Stimulated activated CD8-positive, alpha-beta memory T cell treated with anti-CD3 and anti-CD28 coated beads, Interleukin-7, amount 100 ng/mL, for 48 hours (primary cell): ENCODE data around the gene ELOA.
A peak's percentile ranks its signal among the peaks of the same experiment; 100 is the strongest.
"Not testable (repeated sequence)": the region's sequence is repeated elsewhere in the genome, so short reads cannot be mapped to it uniquely, and the experiment has no call there.

Experiments
- DNase-seq, 2 donors: peaks; one replicate each; pipeline ENCODE4 v3.0.0-alpha.2; 2020; ENCODE audit warnings: low read depth in 1 of 2; ENCODE audit errors: extremely low read depth in 1 of 2

Gene ELOA

DNA sequence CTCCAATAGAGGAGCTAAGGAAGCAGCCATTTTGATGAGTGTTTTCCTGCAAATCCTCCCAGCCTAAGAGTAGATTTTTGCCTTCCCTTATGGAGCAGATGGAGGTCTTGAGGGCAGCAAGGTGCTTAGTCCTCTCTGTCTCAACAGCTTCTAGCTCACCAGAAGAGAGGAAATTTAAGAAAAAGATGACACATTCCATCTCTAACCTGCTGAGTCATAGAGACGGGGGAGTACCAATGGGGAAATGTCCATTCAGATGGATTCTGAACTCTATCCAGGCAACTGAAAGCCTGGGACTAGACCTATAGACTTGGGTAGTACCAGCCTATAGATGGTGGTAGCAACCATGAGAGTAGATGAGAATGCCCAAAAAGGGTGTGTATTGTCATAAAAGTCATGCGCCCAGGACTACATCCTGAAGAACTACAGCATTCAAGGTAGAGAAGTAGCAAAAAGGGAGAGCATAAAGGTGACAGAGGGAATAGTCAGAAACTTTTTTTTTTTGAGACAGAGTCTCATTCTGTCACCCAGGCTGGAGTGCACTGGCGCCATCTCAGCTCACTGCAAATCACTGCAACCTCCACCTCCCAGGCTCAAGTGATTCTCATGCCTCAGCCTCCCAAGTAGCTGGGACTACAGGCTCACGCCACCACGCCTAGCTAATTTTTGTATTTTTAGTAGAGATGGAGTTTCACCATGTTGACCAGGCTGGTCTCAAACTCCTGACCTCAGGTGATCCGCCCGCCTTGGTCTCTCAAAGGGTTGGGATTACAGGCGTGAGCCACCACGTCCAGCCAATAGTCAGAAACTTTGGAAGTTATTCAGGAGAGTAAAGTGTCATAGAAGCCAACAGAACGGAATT lies 10.7 kb upstream of the ELOA start:
- no peak for DNase-seq

DNA sequence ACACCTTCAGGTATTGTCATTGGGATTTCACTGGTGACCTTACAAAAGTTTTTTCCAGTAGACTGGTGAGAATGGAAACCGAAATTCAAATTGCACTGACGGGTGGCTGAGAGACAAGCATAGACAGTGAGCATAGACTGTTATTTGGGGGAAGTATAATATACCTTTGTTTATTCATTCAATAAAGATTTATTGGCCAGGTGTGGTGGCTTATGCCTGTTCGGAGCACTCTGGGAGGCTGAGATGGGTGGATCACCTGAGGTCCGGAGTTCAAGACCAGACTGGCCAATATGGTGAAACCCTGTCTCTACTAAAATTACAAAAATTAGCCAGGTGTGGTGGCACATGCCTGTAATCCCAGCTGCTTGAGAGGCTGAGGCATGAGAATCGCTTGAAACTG lies 10.0 kb upstream of the ELOA start:
- DNase-seq = not testable (repeated sequence)

DNA sequence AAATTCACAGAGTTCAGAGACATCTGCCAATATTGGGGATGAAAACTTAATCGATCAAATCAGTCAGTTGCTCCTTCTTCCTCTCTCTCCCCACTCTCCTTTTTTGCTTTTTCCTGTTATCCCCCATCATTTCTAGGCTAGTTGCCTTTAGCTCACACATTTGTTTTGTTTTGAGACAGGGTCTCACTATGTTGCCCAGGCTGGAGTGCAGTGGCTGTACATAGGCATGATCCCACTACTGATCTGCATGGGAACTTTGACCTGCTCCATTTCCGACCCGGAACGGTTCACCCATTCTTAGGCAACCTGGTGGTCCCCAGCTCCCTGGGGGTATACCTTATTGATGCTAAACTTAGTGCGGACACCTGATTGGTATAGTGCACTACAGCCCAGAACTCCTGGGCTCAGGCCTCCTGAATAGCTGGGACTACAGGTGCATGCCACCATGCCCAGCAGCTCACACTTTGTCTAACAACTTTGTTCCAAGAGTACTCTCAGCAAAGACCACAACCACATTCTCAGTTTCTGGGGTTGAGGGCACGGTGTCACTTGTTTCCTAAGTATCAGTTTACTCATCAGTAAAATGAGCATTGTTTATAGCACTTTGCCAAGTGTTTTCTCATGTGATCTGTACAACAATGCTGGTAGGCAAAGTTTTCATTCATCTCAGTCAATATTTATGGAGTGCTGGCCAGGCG lies 6.7 kb upstream of the ELOA start:
- DNase-seq = peak in 1 of 2 donors; percentile 40

DNA sequence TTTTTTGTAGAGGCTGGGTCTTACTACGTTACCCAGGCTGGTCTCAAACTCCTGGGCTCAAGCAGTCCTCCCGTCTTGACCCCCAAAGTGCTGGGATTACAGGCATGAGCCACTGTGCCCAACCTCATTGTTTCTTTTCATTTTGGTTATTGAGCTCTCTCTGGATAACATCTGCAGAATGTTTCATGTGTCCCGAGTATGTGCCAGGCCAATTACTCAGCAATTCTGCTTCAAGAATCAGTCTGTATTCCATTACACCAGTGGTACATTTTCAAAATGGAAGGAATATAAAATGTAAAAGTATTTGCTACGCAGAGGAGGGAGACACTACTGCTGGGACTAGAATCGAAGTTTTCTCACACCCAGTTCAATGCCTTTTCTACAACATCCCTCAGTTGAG lies 1.7 kb upstream of the ELOA start:
- DNase-seq = no peak

DNA sequence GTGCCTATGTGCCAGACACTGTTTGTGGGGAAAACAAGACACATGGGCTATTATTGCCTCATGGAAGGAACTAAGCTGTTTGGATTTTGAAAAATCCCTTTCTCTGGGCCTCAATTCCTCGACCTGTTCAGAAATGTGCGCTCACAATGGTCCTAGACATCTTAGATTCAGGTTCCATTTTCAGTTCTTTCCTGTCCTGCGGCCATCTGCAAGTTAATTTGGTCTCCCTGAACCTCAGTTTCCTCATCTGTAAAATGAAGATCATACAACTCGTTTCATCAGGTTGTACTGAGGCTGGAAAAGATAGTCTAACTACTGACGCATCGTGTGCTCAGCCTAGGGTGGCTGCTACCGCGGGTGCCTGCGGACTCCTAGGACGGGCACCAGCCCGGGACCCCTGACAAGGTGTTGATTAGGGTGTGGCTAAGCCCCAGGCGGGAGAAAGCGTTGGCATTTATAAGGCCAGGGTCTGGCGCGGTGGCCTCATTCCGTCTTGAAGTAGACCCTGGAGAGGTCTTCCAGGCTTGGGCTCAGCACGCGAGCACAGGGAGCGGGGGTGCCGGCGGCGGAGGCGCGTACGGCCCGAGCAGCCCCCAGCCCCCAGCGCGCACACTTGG lies 493 bp upstream of the ELOA start:
- no peak for DNase-seq

DNA sequence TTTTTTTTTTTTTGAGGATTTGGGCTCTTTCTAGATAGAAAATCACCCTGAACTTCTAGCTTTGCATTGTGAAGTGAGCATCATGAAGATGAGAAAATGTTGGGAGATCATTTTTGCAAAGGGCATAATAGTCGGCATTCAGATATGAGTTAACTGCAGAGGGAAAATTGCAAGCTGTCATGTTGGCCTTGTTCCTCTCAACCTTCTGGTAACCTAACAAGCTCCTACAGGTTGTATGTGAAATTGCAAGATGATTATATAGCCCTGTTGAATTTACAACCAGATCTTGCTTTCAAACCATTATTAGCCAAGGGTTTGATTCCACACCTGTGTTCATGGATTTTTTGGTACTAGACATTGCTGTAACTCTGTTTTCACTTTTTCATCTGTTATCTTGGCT lies 2.2 kb downstream of the ELOA start:
- no peak for DNase-seq

DNA sequence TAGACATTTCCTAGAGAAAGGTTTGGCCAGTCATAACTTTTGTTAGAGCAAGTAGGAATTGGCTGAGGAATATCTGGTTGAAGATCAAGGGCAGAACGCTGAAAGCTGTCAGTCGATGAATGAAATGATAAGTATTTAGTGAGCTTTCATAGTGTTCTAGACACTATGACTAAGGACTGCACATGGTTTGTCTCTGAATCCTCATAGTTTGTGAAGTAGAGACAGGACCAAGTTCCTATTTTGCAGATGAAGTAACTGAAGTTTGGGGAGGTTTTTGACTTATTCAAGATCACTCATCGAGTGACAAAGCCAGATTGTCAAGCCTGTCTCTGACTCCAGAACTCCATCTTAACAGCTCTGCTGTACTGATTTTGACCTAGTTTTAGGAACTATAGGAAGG lies 4.7 kb downstream of the ELOA start:
- DNase-seq = no peak

DNA sequence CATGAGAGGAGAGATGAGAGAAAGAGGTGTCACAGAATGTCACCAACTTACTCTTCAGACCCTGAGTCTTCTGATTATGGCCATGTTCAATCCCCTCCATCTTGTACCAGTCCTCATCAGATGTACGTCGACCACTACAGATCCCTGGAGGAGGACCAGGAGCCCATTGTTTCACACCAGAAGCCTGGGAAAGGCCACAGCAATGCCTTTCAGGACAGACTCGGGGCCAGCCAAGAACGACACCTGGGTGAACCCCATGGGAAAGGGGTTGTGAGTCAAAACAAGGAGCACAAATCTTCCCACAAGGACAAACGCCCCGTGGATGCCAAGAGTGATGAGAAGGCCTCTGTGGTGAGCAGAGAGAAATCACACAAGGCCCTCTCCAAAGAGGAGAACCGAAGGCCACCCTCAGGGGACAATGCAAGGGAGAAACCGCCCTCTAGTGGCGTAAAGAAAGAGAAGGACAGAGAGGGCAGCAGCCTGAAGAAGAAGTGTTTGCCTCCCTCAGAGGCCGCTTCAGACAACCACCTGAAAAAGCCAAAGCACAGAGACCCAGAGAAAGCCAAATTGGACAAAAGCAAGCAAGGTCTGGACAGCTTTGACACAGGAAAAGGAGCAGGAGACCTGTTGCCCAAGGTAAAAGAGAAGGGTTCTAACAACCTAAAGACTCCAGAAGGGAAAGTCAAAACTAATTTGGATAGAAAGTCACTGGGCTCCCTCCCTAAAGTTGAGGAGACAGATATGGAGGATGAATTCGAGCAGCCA lies 8.0 kb downstream of the ELOA start:
- DNase-seq = peak in 1 of 2 donors; percentile 17

DNA sequence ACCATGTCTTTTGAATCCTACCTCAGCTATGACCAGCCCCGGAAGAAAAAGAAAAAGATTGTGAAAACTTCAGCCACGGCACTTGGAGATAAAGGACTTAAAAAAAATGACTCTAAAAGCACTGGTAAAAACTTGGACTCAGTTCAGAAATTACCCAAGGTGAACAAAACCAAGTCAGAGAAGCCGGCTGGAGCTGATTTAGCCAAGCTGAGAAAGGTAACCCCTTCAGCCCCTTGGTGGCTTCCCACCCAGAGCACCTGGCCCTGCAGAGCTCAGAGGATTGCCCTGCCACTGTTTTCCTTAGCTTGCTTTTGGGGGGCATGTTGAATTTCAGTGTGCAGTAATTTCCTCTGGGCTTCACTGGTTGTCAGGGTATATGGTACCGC lies 8.5 kb downstream of the ELOA start:
- no peak for DNase-seq

DNA sequence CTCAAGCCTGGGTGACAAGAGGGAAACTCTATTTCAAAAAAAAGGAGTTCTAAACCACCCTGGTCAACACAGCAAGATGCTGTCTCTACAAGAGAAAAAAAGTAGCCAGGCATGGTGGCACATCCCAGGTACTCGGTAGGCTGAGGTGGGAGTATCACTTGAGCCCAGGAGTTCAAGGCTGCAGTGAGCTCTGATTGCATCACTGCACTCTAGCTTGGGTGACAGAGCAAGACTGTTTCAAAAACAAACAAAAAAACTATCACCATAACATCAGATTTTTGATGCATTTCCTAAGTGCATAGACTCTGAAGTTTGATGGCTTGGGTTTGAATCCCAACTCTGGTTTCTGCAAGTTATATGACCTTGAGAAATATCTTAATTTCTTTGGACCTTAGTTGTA lies 9.6 kb downstream of the ELOA start:
- no peak for DNase-seq

DNA sequence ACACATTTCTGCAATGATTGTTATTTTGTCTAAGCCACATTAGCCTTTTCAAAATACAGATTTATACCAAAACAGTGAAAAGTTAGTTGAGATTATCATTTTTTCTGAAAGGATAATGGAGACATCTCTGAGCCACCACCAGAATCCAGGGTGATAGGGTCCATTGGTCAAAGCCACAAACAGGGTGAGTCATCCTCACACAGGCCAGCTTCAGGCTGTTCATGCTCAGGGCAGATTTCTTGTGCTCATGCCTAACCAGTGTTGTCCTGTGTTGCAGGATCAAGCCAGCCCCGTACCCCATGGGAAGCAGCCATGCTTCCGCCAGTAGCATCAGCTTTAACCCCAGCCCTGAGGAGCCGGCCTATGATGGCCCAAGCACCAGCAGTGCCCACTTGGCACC lies 13.4 kb downstream of the ELOA start:
- no peak for DNase-seq

DNA sequence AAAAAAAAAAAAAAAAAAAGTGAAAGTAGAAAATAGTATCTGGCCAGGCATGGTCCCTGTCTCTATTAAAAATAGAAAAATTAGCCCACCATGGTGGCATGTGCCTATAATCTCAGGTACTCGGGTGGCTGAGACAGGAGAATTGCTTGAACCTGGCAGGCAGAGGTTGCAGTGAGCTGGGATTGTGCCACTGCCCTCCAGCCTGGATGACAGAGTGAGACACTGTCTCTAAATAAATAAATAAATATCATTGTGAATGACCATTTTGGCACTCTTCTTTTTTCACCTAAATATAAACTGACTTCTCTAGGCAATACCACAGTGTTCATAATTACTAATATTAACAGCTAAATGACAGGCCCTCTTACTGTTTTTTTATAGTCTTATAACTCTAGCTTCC lies 14.5 kb downstream of the ELOA start:
- no peak for DNase-seq

DNA sequence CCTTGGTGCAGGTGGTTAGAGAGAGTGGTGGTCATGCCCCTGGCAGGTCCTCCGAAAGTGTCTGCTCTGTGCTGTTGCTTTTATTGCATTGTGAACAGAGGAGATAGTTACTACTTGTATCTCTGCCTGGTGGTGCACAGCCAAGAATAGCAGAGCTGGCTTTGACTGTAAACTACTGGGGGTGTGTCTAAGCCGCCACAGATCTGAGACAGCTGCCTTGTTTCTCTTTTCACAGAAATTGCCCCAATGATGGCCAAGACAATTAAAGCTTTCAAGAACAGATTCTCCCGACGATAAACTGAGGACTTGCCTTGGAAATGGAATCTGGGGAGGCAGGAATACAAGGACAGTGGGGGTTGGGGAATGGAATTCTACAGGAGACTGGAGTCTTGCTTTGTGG lies 16.0 kb downstream of the ELOA start:
- no peak for DNase-seq

DNA sequence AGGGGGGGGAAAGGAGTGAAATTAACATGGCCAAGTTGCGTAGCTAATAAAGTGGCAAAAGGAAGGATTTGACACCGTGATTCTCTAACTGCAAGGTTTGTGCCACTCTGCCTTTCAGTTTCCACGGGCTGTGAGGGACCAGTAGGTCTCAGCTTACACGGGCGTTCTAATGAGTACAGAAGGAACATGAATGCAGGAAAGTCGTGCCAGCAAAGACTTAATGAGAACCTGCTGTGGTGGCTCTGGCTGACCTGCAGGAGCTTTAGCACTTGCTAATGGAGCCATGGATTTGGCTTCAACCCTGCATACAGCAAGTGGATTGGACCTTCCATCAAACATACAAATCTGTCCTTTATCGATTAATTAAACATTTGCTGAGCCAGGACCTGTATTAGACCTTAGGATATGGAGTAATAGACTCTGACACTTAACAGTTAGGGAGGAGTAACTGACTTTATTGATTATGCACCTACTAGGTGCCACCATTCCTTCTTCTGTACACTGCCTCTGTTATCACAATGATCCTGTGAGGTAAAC lies 19.8 kb downstream of the ELOA start:
- DNase-seq = no peak

DNA sequence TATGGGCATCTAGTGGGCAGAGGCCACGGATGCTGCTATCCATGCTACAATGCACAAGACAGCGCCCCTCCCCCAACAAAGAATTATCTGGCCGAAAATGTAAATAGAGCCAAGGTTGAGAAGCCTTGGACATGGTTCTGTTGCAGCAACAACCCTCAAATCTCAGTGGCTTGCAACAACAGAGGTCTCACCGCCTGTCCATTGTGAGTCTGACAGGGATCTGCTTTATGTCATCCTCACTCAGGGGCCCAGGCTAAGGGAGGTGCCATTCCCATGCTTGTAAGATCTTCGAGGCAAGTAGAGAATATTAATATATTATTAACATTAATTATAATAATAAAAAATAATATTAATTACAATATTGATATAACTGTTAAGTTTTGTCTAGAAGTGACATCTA lies 25.5 kb downstream of the ELOA start:
- DNase-seq = no peak

DNA sequence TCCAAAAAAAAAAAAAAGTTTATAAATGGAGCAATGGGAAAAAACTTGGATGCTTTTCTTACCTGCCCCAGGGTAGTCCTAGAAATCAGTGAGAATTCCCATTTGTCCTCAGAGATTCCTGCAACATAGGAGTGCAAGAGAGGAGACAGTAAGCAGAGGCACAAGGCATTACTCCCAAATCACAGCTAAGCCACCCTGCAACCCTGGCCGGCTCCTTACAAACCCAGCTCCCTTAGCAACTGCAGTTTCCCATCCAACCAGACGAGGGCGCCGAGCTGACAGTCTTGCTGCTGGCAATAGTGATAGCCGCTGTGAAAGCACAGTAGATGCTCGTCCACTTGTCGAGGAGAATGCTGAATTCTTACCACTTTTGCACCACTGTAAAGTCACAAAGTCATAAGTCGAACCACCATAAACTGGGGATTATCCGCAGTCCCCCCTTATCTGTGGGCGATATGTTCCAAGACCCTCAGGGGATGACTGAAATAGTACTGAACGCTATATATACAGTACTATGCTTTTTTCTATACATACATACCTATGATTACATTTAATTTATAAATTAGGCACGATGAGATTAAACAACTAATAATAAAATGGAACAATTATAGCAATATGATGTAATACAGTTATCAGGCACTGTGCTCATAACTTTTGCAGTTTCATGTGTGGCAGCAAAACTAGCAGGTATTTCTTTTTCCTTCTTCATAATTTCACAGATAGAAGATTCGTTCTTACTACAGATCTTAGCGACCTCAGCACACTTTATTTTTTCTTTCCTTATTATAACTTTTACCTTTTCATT lies 29.0 kb downstream of the ELOA start:
- DNase-seq = peak; percentile 55 to 78

DNA sequence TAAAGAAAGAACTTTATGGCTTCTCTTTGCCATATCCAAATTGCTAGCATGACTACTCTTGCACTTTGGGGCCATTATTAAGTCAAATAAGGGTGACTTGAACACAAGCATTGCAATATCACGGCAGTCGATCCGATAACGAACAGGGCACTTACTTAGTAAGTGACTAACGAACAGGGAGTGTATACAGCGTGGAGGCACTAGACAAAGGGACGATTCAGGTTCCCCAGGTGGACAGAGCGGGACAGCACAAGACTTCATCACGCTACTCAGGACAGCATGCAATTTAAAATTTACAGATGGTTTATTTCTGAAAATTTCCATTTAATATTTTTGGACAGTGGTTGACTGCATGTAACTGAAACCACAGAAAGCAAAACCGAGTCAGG lies 29.6 kb downstream of the ELOA start:
- DNase-seq = no peak

DNA sequence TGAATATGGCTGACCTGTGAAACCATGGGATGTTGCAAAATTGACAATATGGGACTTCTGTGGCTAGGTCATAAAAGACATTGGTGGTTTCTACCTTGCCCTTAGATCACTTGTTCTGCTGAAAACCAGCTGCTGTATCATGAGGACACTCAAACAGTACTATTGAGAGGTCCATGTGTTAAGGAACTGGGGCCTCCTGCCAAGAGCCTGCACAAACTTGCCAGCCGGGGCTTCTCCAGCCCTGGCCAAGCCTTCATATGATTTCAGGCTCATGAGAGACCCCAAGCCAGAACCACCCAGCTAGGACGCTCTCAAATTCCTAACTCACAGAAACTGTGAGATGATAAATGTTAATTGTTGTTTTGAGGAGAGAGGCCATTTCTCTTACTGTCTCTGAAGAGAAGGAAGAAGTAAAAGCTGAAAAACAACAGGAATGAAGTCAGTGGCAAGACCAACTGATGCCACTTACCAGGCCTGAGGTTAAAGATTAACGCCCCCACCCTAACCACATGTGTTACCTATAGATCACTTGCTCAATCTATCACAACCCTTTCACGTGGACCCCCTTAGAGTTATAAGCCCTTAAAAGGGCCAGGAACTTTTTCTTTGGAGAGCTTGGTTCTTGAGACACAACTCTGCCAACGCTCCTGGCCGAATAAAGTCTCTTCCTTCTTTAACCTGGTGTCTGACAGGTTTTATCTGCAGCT lies 31.1 kb downstream of the ELOA start:
- no peak for DNase-seq

DNA sequence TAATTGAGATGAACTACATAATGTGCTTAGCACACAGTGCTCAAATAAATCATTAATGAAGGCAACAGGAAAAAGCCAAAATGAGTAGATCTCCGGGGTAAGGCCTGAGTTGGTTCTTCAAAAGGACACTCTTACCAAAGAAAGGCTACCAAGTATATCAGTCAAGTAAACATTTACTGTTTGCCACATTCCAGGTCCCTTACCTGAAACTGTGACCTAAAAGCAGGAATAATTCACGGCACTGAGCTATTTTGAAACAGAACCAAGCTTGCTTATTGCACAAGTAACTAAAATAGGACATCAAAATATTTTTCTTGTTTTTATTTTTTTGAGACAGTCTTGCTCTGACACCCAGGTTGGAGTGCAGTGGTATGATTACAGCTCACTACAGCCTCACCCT lies 32.9 kb downstream of the ELOA start:
- no peak for DNase-seq
